Transverse colon (tissue), 4 donors: ENCODE results near the gene CCDC69.

Experiments used
- POLR2AphosphoS5 ChIP-seq, 3 donors: sonication (generic); formaldehyde crosslinking; IDR thresholded peaks; one replicate each; pipeline ENCODE4 v1.6.1; 2016; ENCODE audit warnings: antibody characterized with exemption in 3 of 3
- TF ChIP-seq, protein P1 (sequence below), 5 experiments: fragments of 200-600 bp in 3 of 5; fragments of 450-650 bp in 2 of 5; sonication (generic) in 3 of 5; IDR thresholded peaks; 1 replicate in 2 of 5; 2 replicates in 3 of 5; pipeline ENCODE4 v1.5.1; 2016 to 2017; ENCODE audit warnings: antibody characterized with exemption in 5 of 5, inconsistent platforms in 3 of 5, mild to moderate bottlenecking in 2 of 5, moderate library complexity in 1 of 5

DNA sequence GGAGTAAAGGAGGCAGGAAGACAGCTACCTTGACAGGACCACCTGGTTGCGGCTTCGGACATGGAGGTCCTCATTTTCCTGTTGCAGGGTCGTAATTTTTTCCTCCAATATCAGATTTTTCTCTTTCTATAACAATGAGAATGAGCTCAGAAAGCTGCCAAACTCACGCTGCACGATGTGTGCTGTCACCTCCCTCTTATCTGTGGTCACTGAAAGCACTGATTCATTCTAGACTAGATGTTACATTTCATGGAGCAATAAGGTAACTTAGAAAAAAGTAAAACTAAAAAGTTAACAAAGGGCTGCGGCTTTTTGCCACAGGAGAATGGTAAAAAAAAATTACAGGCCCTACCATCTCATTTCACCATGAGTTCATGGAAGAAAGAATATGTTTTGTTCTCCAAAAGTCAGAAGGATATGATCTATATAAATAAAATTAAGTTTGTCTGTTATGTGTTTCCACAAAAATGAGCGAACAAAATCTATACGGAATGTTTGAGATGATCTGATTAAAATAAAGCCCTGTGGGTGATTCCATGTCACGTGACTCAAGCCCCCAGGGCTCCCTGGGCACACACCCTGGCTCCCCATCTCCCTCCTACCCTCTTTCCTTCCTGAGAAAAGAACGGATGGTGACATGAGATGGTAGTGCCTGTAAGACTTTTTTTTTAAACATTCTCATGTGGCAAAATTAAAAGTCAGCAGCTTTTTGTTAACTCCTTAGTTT is 39.4 kb downstream of the CCDC69 start:
- TF ChIP-seq, protein P1, sequence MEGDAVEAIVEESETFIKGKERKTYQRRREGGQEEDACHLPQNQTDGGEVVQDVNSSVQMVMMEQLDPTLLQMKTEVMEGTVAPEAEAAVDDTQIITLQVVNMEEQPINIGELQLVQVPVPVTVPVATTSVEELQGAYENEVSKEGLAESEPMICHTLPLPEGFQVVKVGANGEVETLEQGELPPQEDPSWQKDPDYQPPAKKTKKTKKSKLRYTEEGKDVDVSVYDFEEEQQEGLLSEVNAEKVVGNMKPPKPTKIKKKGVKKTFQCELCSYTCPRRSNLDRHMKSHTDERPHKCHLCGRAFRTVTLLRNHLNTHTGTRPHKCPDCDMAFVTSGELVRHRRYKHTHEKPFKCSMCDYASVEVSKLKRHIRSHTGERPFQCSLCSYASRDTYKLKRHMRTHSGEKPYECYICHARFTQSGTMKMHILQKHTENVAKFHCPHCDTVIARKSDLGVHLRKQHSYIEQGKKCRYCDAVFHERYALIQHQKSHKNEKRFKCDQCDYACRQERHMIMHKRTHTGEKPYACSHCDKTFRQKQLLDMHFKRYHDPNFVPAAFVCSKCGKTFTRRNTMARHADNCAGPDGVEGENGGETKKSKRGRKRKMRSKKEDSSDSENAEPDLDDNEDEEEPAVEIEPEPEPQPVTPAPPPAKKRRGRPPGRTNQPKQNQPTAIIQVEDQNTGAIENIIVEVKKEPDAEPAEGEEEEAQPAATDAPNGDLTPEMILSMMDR (IDR thresholded peaks at IDR 0.05) = no peak
- no peak for TF ChIP-seq POLR2AphosphoS5 (IDR thresholded peaks at IDR 0.05)
